Lower leg skin (tissue), 4 donors: Measurements from ENCODE around the gene MRPL34. TPM values are rescaled to one million over a fixed set of nuclear protein-coding genes. Genes with fewer than 3 reads are reported as not detected.
A peak's percentile ranks its signal among the peaks of the same experiment; 100 is the strongest.

ENCODE experiments used
- DNase-seq, 2 donors: peaks; one replicate each; pipeline ENCODE4 v3.0.0-alpha.2; 2019; ENCODE audit warnings: low spot score in 2 of 2
- H3K4me3 ChIP-seq: fragments of 200-600 bp; sonication (generic); 2 replicates; pipeline ENCODE4 v1.5.1; 2017; ENCODE audit warnings: mild to moderate bottlenecking, low read depth; ENCODE audit not compliant: poor library complexity, severe bottlenecking
- CTCF ChIP-seq, 3 donors: fragments of 450-650 bp; IDR thresholded peaks; one replicate each; pipeline ENCODE4 v1.5.1; 2016; ENCODE audit warnings: antibody characterized with exemption in 3 of 3, mild to moderate bottlenecking in 3 of 3, moderate library complexity in 2 of 3
- POLR2A ChIP-seq, 2 donors: fragments of 450-650 bp; IDR thresholded peaks; one replicate each; pipeline ENCODE4 v1.6.1; 2016 to 2017; ENCODE audit warnings: antibody characterized with exemption in 2 of 2, mild to moderate bottlenecking in 1 of 2, moderate library complexity in 1 of 2
- WGBS, 2 donors: methylation state at CpG; one replicate each; pipeline ENCODE4 v1.1.5; 2018; 5-methylcytosine and 5-hydroxymethylcytosine counted together
- intact Hi-C: fragments of 100-400 bp; cut with DNase I; formaldehyde crosslinking; loops from one replicate; pipeline ENCODE4 v1.15.0; 2023; ENCODE audit warnings: low total_unique reads
- total RNA-seq, 4 donors: library from RNA; depleted of rRNA; stranded (reverse); fragments of >200 nt; gene quantifications; one replicate each; pipeline ENCODE4 v1.1.0, GENCODE V29; 2016

The MRPL34 gene
- total RNA-seq, 4 donors from 2014 or later = 88.4 to 228 (median 131) TPM

- intact Hi-C loops = no loop called here
- 39 to 51% methylated on average over 18 to 37 of the region's 56 CpGs for whole genome bisulfite sequencing, 2 donors
- H3K4me3 ChIP-seq = no peak overlapping the region
- no peak for DNase-seq
- TF ChIP-seq POLR2A (IDR thresholded peaks at IDR 0.05) = no peak
- TF ChIP-seq CTCF (IDR thresholded peaks at IDR 0.05) = no peak
Observed at GRCh38 chr19:17323300-17323963, 17.8 kb downstream of the MRPL34 start.

- no peak for DNase-seq
- intact Hi-C loops = no loop called here
- 29 to 36% methylated on average over 1 of the region's 7 CpGs for WGBS, 2 donors
- TF ChIP-seq POLR2A (IDR thresholded peaks at IDR 0.05) (no peak), CTCF (IDR thresholded peaks at IDR 0.05) (no peak)
- no peak overlapping the region for H3K4me3 ChIP-seq
Observed at GRCh38 chr19:17323964-17324332, 18.3 kb downstream of the MRPL34 start.

GRCh38 chr19:17324357-17325114, 18.9 kb downstream of the MRPL34 start:
- no peak overlapping the region for H3K4me3 ChIP-seq
- intact Hi-C loops = no loop called here
- no peak for DNase-seq
- WGBS, 2 donors = 90% methylated on average over 18 to 28 of the region's 28 CpGs
- TF ChIP-seq CTCF (IDR thresholded peaks at IDR 0.05) (no peak), POLR2A (IDR thresholded peaks at IDR 0.05) (no peak)

- H3K4me3 ChIP-seq = no peak overlapping the region
- intact Hi-C loops = no loop called here
- TF ChIP-seq POLR2A (IDR thresholded peaks at IDR 0.05) = no peak
- TF ChIP-seq CTCF (IDR thresholded peaks at IDR 0.05) = no peak
- DNase-seq = no peak
- WGBS, 2 donors = 94 to 98% methylated on average over 12 to 20 of the region's 20 CpGs
Observed at GRCh38 chr19:17325133-17325532, 19.5 kb downstream of the MRPL34 start.

- TF ChIP-seq CTCF (IDR thresholded peaks at IDR 0.05) = no peak
- TF ChIP-seq POLR2A (IDR thresholded peaks at IDR 0.05) = no peak
- 66 to 70% methylated on average over 17 of the region's 17 CpGs for WGBS, 2 donors
- intact Hi-C loops = no loop called here
- H3K4me3 ChIP-seq = no peak overlapping the region
- peak in 1 of 2 donors; percentile 93 for DNase-seq
Observed at GRCh38 chr19:17325881-17326594, 20.4 kb downstream of the MRPL34 start.
